ENCODE data around the gene MAPK8. TPM values are rescaled to one million over a fixed set of nuclear protein-coding genes. Genes with fewer than 3 reads are reported as not detected.

Gene MAPK8
- total RNA-seq, 2 experiments from 2014 or later = 47.8 to 50.6 TPM

DNA sequence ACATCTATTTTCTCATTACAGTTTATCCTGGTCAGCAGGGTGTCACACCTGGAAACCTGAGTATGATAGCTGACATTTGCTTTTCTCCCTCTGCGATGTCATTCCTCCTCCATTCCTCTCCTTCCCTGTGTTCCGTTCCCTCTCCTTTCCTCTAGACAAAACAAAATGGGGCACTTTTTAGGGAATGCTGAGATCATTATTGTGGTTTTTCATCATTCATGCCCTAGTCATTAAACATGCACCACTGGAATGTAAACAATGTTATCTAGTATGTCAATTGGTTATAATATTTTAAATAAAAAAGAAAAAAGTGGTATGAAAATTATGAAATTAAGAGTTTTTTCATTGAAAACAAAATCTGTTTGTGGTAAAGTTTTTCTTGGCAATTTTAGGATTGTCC, 132.6 kb downstream of the MAPK8 start:
- no peak for TF ChIP-seq CTCF (IDR thresholded peaks at IDR 0.05)

GRCh38 chr10:48439581-48440041, 133.1 kb downstream of the MAPK8 start:
- Mint-ChIP-seq H3K4me1 (ENCODE audit: low read depth) (no peaks in the 10 kb centered on the region), H3K27me3 (no peaks in the 10 kb centered on the region), H3K9me3 (no peaks in the 10 kb centered on the region), H3K36me3 (ENCODE audit: low read depth) (peaks cover 21% of the 10 kb centered on the region), H3K27ac (no peak overlapping the region), H3K4me3 (no peak overlapping the region)
- intact Hi-C loops (cut with DNase I, micrococcal nuclease) = no loop called here
- Histone ChIP-seq H3K4me3 (ENCODE audit: low read length) (no peak overlapping the region), H3K9me3 (ENCODE audit: control insufficient read depth in 1 of 2, insufficient read depth in 1 of 2, low read length in 2 of 2) (peaks cover 0 to 4% of the 10 kb centered on the region in 2 experiments), H3K36me3 (ENCODE audit: insufficient read depth, low read length) (peaks cover 6% of the 10 kb centered on the region), H3K27ac (ENCODE audit: low read depth in 1 of 2, low read length in 2 of 2) (no peak overlapping the region), H3K27me3 (ENCODE audit: control insufficient read depth in 1 of 2, insufficient read depth in 2 of 2, low read length in 2 of 2) (no peaks in the 10 kb centered on the region), H3K4me1 (ENCODE audit: insufficient read depth, low read length) (no peaks in the 10 kb centered on the region)
- TF ChIP-seq CTCF (IDR thresholded peaks at IDR 0.05) = no peak
- POLR2A ChIA-PET = no interaction called here
- CTCF ChIA-PET = no interaction called here
- DNase-seq (no peak), ATAC-seq (ENCODE audit: poor library complexity) (no peak)

More for the DNA sequence above, 132.6 kb downstream of the MAPK8 start:
- Histone ChIP-seq H3K9me3 (ENCODE audit: control insufficient read depth in 1 of 2, insufficient read depth in 1 of 2, low read length in 2 of 2) (peaks cover 0 to 4% of the 10 kb centered on the region in 2 experiments), H3K27me3 (ENCODE audit: control insufficient read depth in 1 of 2, insufficient read depth in 2 of 2, low read length in 2 of 2) (no peaks in the 10 kb centered on the region), H3K4me1 (ENCODE audit: insufficient read depth, low read length) (no peaks in the 10 kb centered on the region), H3K4me3 (ENCODE audit: low read length) (no peak overlapping the region), H3K36me3 (ENCODE audit: insufficient read depth, low read length) (peaks cover 8% of the 10 kb centered on the region), H3K27ac (ENCODE audit: low read depth in 1 of 2, low read length in 2 of 2) (no peak overlapping the region)
- POLR2A ChIA-PET = no interaction called here
- CTCF ChIA-PET = no interaction called here
- ATAC-seq (ENCODE audit: poor library complexity) = no peak
- H3K27ac Mint-ChIP-seq = no peak overlapping the region
- peaks cover 27% of the 10 kb centered on the region for H3K36me3 Mint-ChIP-seq (ENCODE audit: low read depth)
- intact Hi-C loops (cut with DNase I, micrococcal nuclease) = no loop called here
- DNase-seq = no peak
- no peaks in the 10 kb centered on the region for H3K4me1 Mint-ChIP-seq (ENCODE audit: low read depth)
- no peak overlapping the region for H3K4me3 Mint-ChIP-seq
- H3K9me3 Mint-ChIP-seq = no peaks in the 10 kb centered on the region
- no peaks in the 10 kb centered on the region for H3K27me3 Mint-ChIP-seq

- Histone ChIP-seq H3K9me3 (ENCODE audit: control insufficient read depth in 1 of 2, insufficient read depth in 1 of 2, low read length in 2 of 2) (peaks cover 0 to 8% of the 10 kb centered on the region in 2 experiments), H3K27me3 (ENCODE audit: control insufficient read depth in 1 of 2, insufficient read depth in 2 of 2, low read length in 2 of 2) (no peaks in the 10 kb centered on the region), H3K36me3 (ENCODE audit: insufficient read depth, low read length) (peaks cover 4% of the 10 kb centered on the region), H3K4me3 (ENCODE audit: low read length) (no peak overlapping the region), H3K4me1 (ENCODE audit: insufficient read depth, low read length) (no peaks in the 10 kb centered on the region), H3K27ac (ENCODE audit: low read depth in 1 of 2, low read length in 2 of 2) (no peak overlapping the region)
- Mint-ChIP-seq H3K36me3 (ENCODE audit: low read depth) (peaks cover 16% of the 10 kb centered on the region), H3K27ac (no peak overlapping the region), H3K9me3 (no peaks in the 10 kb centered on the region), H3K27me3 (no peaks in the 10 kb centered on the region), H3K4me1 (ENCODE audit: low read depth) (no peaks in the 10 kb centered on the region), H3K4me3 (no peak overlapping the region)
- POLR2A ChIA-PET = no interaction called here
- DNase-seq = no peak
- no peak for ATAC-seq (ENCODE audit: poor library complexity)
- CTCF ChIA-PET = no interaction called here
- intact Hi-C loops (cut with DNase I, micrococcal nuclease) = no loop called here
- no peak for TF ChIP-seq CTCF (IDR thresholded peaks at IDR 0.05)
These were observed 134.3 kb downstream of the MAPK8 start for GRCh38 chr10:48440771-48441170.

Data from CD4-positive, alpha-beta T cell (primary cell).